Kidney (tissue), 14 donors: ENCODE measurements around the gene CALML5. TPM values are rescaled to one million over a fixed set of nuclear protein-coding genes. Genes with fewer than 3 reads are reported as not detected.

ENCODE experiments used
- DNase-seq, 5 donors: peaks; one replicate each; pipeline ENCODE4 v3.0.0-alpha.2; 2013 to 2020
- FAIRE-seq: peaks from 2 replicates; lab custom pipeline; 2012; peaks lifted over from hg19 to GRCh38; lab: Jason Lieb, UNC
- H3K27ac ChIP-seq, 2 donors: one replicate each; pipeline ENCODE4 v1.7.0; 2013; ENCODE audit warnings: low read depth in 2 of 2, low read length in 2 of 2, inconsistent platforms in 1 of 2
- H3K27me3 ChIP-seq: one replicate; pipeline ENCODE4 v1.7.1; 2013; ENCODE audit warnings: low read length, inconsistent platforms; ENCODE audit not compliant: control insufficient read depth, insufficient read depth
- H3K36me3 ChIP-seq, 3 donors: one replicate each; pipeline versions ENCODE4 v1.7.0 to v1.7.1; 2013; ENCODE audit warnings: low read length in 3 of 3, control low read depth in 1 of 3, inconsistent platforms in 1 of 3; ENCODE audit not compliant: insufficient read depth in 3 of 3, control insufficient read depth in 2 of 3
- H3K4me1 ChIP-seq, 3 donors: one replicate each; pipeline versions ENCODE4 v1.7.0 to v1.7.1; 2013; ENCODE audit warnings: low read length in 3 of 3, inconsistent platforms in 1 of 3, low read depth in 1 of 3; ENCODE audit not compliant: control insufficient read depth in 2 of 3, insufficient read depth in 2 of 3
- H3K4me3 ChIP-seq, 3 donors: one replicate each; pipeline versions ENCODE4 v1.7.0 to v1.8.1; 2013; ENCODE audit warnings: low read length in 3 of 3, control low read depth in 1 of 3, inconsistent platforms in 1 of 3
- H3K9ac ChIP-seq, 3 donors: one replicate each; pipeline versions ENCODE4 v1.7.0 to v1.7.1; 2013; ENCODE audit warnings: low read length in 3 of 3, control low read depth in 1 of 3, inconsistent platforms in 1 of 3
- H3K9me3 ChIP-seq, 3 donors: one replicate each; pipeline versions ENCODE4 v1.7.0 to v1.7.1; 2013; ENCODE audit warnings: low read length in 3 of 3, control low read depth in 1 of 3, inconsistent platforms in 1 of 3; ENCODE audit not compliant: control insufficient read depth in 2 of 3, insufficient read depth in 1 of 3
- intact Hi-C: fragments of 100-400 bp; cut with DNase I; formaldehyde crosslinking; loops from one replicate; pipeline ENCODE4 v1.11.1; 2022
- polyA plus RNA-seq: library from polyadenylated mRNA; stranded (reverse); fragments of 350-450 nt; fragmentation: Illumina TruSeq; extraction: RNeasy Lipid Tissue Mini Kit (QIAGEN cat#74804); gene quantifications from one replicate; pipeline ENCODE4 v1.2.3, GENCODE V29; 2014; ENCODE audit warnings: low read depth, low replicate concordance; ENCODE audit not compliant: insufficient read depth
- total RNA-seq: library from RNA; stranded (reverse); fragmentation: NEBNext Ultra II Directional; extraction: Animal tissue kit (Norgen Biotek cat#: 25700); gene quantifications from one replicate; pipeline ENCODE4 v1.2.1, GENCODE V29; 2021
- TF ChIP-seq, protein P1 (sequence below): IDR thresholded peaks from 3 replicates; pipeline ENCODE4 v1.5.1; 2012; ENCODE audit warnings: mild to moderate bottlenecking, moderate library complexity, borderline replicate concordance; ENCODE audit not compliant: insufficient read depth; ENCODE audit errors: extremely low read depth
- donor health status: control.
- donor health status: control.
- donor health status: control.
- donor health status: control.
- donor health status: control.
- donor health status: DM: yes; HTN: yes; CAD: no.
- donor health status: Normal renal cell carcinoma (clear cell type).

Gene CALML5
- total and polyA plus RNA-seq, 2 donors from 2014 or later, result not detected

DNA sequence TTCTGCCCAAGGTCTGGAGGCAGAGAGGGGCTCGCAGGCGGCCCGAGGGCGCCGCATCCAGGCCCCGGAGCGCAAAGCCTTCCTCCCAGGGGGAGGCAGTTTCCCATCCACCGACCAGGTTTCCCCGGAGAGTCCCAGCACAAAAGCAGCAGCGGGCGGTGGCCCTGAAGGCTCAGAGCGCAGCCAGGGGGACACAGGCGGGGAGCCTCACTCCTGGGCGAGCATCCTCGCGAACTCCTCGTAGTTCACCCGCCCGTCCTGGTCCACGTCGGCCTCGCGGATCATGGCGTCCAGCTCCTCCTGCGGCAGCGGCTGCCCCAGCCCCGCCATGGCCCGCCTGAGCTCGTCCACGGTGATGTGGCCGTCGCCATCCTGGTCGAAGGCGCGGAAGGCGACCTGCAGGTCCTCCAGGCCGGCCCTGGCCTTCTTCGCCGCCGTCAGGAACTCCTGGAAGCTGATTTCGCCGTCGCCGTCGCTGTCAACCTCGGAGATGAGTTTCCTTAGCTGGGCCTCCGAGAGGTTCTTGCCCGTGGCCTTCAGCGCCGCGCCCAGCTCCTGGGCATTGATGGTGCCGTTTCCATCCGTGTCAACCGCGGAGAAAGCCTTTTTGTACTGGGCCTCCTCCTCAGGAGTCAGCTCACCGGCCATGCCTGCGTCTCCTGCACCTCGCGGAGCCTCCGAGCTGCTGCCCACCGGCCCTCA, 428 bp downstream of the CALML5 start:
- TF ChIP-seq, protein P1, sequence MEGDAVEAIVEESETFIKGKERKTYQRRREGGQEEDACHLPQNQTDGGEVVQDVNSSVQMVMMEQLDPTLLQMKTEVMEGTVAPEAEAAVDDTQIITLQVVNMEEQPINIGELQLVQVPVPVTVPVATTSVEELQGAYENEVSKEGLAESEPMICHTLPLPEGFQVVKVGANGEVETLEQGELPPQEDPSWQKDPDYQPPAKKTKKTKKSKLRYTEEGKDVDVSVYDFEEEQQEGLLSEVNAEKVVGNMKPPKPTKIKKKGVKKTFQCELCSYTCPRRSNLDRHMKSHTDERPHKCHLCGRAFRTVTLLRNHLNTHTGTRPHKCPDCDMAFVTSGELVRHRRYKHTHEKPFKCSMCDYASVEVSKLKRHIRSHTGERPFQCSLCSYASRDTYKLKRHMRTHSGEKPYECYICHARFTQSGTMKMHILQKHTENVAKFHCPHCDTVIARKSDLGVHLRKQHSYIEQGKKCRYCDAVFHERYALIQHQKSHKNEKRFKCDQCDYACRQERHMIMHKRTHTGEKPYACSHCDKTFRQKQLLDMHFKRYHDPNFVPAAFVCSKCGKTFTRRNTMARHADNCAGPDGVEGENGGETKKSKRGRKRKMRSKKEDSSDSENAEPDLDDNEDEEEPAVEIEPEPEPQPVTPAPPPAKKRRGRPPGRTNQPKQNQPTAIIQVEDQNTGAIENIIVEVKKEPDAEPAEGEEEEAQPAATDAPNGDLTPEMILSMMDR, result no peak
- Histone ChIP-seq H3K9ac (no peak overlapping the region), H3K4me1 (peaks cover 0 to 18% (median 6%) of the 10 kb centered on the region in 3 donors), H3K9me3 (no peaks in the 10 kb centered on the region), H3K27ac (no peak overlapping the region), H3K36me3 (no peaks in the 10 kb centered on the region), H3K4me3 (no peak overlapping the region), H3K27me3 (no peaks in the 10 kb centered on the region)
- DNase-seq, result peak in 2 of 5 donors; percentile 32 to 69
- intact Hi-C loops, result no loop called here
- FAIRE-seq, result no peak

DNA sequence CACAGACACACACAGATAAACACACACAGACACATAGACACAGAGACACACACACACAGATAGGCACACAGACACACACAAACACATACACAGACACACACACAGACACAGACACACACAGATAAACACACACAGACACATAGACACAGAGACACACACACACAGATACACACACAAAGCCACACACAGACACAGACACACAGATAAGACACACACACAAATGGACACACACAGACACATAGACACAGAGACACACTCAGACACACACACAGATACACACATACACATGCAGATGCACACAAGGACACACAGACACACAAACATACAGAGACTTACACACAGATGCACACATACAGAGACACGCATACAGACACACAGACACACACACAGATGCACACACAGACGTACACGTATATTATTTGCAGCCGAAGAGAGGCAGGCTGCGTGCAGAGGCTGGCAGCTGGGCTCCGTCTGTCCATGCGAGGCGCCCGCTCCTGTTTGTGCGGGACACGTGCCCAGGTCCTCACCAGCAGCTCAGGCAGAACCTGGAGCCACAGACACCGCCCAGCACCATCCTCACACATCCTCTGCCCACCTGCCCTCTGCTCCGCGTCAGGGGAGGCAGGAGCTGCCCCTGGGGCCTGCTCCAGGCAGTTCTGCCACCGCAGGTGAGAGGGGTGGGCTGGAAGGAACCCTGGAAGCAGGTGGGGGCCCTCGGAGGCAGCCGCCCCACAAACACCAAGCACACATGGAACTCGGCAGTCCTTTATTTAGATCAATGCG, 1.2 kb downstream of the CALML5 start:
- FAIRE-seq (no peak), DNase-seq (peak in 2 of 5 donors; percentile 31 to 53)
- intact Hi-C loops, result no loop called here
- TF ChIP-seq, protein P1, result no peak
- Histone ChIP-seq H3K27me3 (no peaks in the 10 kb centered on the region), H3K9ac (no peak overlapping the region), H3K36me3 (no peaks in the 10 kb centered on the region), H3K9me3 (no peaks in the 10 kb centered on the region), H3K4me1 (peaks cover 0 to 12% (median 4%) of the 10 kb centered on the region in 3 donors), H3K27ac (no peak overlapping the region), H3K4me3 (no peak overlapping the region)

DNA sequence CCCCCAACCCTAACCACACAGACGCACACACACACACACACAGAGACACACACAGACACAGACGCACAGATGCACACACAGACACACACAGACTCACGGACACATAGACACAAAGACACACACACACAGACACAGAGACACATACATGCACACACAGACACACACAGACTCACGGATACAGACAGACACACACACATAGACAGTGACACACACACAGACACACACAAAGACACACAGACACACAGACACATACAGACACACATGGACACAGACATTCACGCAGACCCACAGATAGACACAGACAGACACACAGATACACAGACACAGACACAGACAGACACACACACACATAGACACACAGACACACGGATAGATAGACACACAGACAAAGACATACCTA, 2.1 kb downstream of the CALML5 start:
- Histone ChIP-seq H3K27me3 (no peaks in the 10 kb centered on the region), H3K9ac (no peak overlapping the region), H3K4me1 (peaks cover 0 to 3% (median 2%) of the 10 kb centered on the region in 3 donors), H3K9me3 (no peaks in the 10 kb centered on the region), H3K36me3 (no peaks in the 10 kb centered on the region), H3K4me3 (no peak overlapping the region), H3K27ac (no peak overlapping the region)
- TF ChIP-seq, protein P1, result no peak
- FAIRE-seq (no peak), DNase-seq (no peak)
- intact Hi-C loops, result no loop called here
